ENCODE measurements around the gene VSTM2B. TPM values are rescaled to one million over a fixed set of nuclear protein-coding genes. Genes with fewer than 3 reads are reported as not detected.

The VSTM2B gene
- total RNA-seq (under 1 TPM in 1 of 4 donors, not detected in 3; 0.41 TPM), polyA plus RNA-seq (not detected)

DNA sequence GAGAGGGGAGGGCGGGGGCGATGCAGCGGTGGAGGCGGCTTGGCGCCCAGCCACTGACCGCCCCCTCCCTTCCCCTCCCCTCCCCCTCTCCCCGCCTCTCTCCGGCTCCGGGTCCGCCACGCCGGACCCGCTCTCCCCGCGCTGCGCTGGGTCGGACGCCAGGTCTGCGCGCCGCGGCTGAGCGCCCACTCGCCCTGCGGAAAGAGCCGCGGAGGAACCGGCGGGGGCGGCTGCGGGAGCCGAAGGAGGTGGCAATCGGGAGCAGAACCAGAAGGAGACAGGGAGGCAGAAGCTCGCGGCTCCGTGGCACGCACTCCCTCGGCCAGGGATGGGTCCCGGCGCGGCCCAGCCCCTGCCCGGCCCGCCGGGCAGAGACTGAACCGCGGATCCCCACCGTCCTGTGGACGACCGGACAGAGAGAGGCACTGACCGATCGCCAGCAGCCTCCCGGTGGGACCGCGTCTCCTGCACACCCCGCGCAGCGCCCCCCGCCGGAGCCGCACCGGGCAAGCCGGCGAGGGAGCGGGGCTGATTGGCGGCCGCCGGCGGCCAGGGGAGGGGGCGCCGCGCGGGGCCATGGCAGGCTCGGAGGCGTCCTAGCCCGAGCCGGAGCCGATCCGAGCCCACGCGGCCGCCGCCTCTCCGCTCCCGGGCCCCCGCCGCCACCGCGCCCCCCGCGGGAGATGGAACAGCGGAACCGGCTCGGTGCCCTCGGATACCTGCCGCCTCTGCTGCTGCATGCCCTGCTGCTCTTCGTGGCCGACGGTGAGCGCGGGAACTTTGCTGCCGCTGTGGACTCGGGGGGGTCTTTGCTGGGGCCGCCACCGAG is at the start of gene VSTM2B:
VSTM2B (plus strand) TSS at position 94 of the 829 bp plus-strand sequence; CDS start at position 684, 590 bp downstream.
- H3K4me3 ChIP-seq: peak within 1 kb of the TSS in 3 of 4 donors; percentile 17 to 36 (median 24)
- intact Hi-C loops (cut with DNase I): loop anchor here (5.0 kb wide), 1 partner anchor 59 kb away; no protein-coding TSS in a partner anchor

GRCh38 chr19:29476528-29476927 is 49.3 kb upstream of the VSTM2B start:
- no peak for TF ChIP-seq POLR2A (IDR thresholded peaks at IDR 0.05)
- TF ChIP-seq, protein P1, sequence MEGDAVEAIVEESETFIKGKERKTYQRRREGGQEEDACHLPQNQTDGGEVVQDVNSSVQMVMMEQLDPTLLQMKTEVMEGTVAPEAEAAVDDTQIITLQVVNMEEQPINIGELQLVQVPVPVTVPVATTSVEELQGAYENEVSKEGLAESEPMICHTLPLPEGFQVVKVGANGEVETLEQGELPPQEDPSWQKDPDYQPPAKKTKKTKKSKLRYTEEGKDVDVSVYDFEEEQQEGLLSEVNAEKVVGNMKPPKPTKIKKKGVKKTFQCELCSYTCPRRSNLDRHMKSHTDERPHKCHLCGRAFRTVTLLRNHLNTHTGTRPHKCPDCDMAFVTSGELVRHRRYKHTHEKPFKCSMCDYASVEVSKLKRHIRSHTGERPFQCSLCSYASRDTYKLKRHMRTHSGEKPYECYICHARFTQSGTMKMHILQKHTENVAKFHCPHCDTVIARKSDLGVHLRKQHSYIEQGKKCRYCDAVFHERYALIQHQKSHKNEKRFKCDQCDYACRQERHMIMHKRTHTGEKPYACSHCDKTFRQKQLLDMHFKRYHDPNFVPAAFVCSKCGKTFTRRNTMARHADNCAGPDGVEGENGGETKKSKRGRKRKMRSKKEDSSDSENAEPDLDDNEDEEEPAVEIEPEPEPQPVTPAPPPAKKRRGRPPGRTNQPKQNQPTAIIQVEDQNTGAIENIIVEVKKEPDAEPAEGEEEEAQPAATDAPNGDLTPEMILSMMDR (IDR thresholded peaks at IDR 0.05): no peak
- TF ChIP-seq POLR2AphosphoS5 (IDR thresholded peaks at IDR 0.05): no peak
- TF ChIP-seq EP300 (IDR thresholded peaks at IDR 0.05): no peak
- no peak overlapping the region for H3K4me3 ChIP-seq
- no peak for DNase-seq
- 62 to 65% methylated on average over 4 of the region's 4 CpGs for WGBS, 2 donors
- no peaks in the 10 kb centered on the region for H3K4me1 ChIP-seq
- no peaks in the 10 kb centered on the region for H3K36me3 ChIP-seq
- H3K27me3 ChIP-seq: peaks cover 0 to 11% (median 0%) of the 10 kb centered on the region in 3 donors
- intact Hi-C loops (cut with DNase I): no loop called here
- no peak overlapping the region for H3K27ac ChIP-seq
- peaks cover 0 to 2% (median 0%) of the 10 kb centered on the region in 4 donors for H3K9me3 ChIP-seq

More for the DNA sequence above, at the start of gene VSTM2B:
- 2 to 15% methylated on average over 104 of the region's 104 CpGs for WGBS, 2 donors
- no peak for DNase-seq
- peaks cover 51 to 94% (median 77%) of the 10 kb centered on the region in 3 donors for H3K27me3 ChIP-seq
- H3K27ac ChIP-seq: no peak within 1 kb of the TSS
- H3K4me1 ChIP-seq: peaks cover 0 to 60% (median 54%) of the 10 kb centered on the region in 4 donors
- H3K36me3 ChIP-seq: no peaks in the 10 kb centered on the region
- no peaks in the 10 kb centered on the region for H3K9me3 ChIP-seq
- TF ChIP-seq EP300 (IDR thresholded peaks at IDR 0.05) (no peak), POLR2AphosphoS5 (IDR thresholded peaks at IDR 0.05) (no peak), POLR2A (IDR thresholded peaks at IDR 0.05) (no peak)
- TF ChIP-seq, protein P1 (IDR thresholded peaks at IDR 0.05): no peak

GRCh38 chr19:29477831-29478577 is 47.8 kb upstream of the VSTM2B start:
- intact Hi-C loops (cut with DNase I): no loop called here
- H3K27me3 ChIP-seq: peaks cover 0 to 11% (median 0%) of the 10 kb centered on the region in 3 donors
- no peaks in the 10 kb centered on the region for H3K36me3 ChIP-seq
- H3K4me3 ChIP-seq: no peak overlapping the region
- DNase-seq: no peak
- TF ChIP-seq POLR2AphosphoS5 (IDR thresholded peaks at IDR 0.05) (no peak), EP300 (IDR thresholded peaks at IDR 0.05) (no peak)
- no peak overlapping the region for H3K27ac ChIP-seq
- no peaks in the 10 kb centered on the region for H3K9me3 ChIP-seq
- peaks cover 0 to 7% (median 0%) of the 10 kb centered on the region in 4 donors for H3K4me1 ChIP-seq
- 85 to 91% methylated on average over 16 of the region's 16 CpGs for WGBS, 2 donors

GRCh38 chr19:29478578-29479565 is 46.9 kb upstream of the VSTM2B start:
- DNase-seq: no peak
- Histone ChIP-seq H3K27me3 (peaks cover 0 to 11% (median 0%) of the 10 kb centered on the region in 3 donors), H3K4me1 (peaks cover 0 to 14% (median 2%) of the 10 kb centered on the region in 4 donors), H3K36me3 (no peaks in the 10 kb centered on the region), H3K9me3 (no peaks in the 10 kb centered on the region), H3K27ac (no peak overlapping the region), H3K4me3 (no peak overlapping the region)
- intact Hi-C loops (cut with DNase I): no loop called here
- TF ChIP-seq, protein P1 (IDR thresholded peaks at IDR 0.05): peak in 1 of 4 experiments; percentile 25
- TF ChIP-seq POLR2AphosphoS5 (IDR thresholded peaks at IDR 0.05): no peak
- no peak for TF ChIP-seq POLR2A (IDR thresholded peaks at IDR 0.05)
- TF ChIP-seq EP300 (IDR thresholded peaks at IDR 0.05): no peak
- 61 to 68% methylated on average over 34 of the region's 34 CpGs for WGBS, 2 donors
